ENCODE data around the gene CELA3A.

The CELA3A gene

DNA sequence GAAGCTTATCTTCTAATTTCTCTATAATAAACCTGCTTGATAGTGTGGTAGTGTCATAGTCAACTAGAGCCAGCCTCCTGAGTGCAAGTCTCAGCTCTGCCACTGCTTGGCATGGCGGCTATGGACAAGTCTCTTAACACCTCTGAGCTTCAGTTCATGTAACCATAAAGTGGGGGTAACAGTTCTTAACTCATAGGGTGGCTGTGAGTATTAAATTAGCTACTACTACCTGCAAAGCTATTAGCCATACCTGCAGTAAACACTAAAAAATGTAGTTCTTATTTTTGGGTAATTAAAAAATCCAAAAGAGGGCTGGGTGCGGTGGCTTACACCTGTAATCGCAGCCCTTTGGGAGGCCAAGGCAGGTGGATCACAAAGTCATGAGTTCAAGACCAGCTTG is 48.9 kb downstream of the CELA3A start:
- no peak for DNase-seq (ENCODE audit: low read depth in 2 of 2)

DNA sequence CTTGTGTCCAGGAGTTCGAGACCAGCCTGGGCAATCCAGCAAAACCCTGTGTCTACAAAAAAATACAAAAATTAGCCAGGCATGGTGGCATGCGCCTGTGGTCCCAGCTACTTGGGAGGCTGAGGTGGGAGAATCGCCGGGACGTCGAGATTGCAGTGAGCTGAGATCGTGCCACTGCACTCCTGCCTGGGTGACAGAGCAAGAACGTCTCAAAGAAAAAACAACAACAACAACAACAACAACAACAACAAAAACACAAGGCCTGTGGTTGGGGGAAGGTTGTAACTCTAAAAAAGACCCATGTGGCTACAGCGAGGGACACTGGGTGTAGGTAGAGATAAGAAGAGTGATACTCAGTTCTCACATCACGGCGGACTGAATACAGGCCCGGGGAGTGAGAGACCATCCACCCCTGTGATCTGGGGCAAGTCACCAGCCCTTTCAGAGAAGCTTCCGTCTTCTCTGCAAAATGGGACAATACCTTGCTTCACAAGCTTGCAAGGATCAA is 50.2 kb downstream of the CELA3A start:
- no peak for DNase-seq (ENCODE audit: low read depth in 2 of 2)

DNA sequence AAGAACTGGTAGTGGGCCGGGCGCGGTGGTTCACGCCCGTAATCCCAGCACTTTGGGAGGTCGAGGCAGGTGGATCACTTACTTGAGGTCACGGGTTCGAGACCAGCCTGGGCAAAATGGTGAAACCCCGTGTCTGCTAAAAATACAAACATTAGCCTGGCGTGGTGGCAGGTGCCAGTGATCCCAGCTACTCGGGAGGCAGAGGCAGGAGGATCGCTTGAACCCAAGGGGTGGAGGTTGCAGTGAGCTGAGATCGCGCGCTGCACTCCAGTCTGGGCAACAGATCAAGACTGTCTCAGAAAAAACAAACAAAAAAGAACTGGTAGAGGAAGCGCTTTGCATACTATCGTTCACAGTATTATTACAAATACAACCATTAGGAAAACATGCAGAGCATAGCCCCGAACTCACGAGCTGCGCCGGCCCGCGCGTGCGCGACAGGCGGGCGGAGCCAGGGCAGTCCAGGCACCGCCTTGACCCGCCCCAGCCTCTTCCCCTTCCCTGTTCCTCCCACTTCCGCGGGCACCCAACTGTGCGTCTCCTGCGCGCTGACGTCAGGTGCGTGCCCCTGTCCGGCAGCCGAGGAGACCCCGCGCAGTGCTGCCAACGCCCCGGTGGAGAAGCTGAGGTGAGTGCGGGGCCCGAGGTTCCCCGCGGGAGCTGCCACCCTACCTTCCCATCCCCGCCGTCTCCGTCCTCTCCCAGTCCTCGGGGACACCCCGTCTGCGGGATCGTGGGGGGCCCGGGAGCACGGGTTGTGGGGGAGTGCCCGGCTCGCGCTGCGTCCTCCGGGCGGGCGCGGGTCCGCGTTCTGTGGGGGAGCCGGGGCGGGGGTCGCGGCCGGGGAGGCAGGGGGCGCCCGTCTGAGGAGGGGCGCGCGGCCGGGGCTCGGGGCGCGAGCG is 50.9 kb downstream of the CELA3A start, which contains the start of gene CDC42:
TSS of gene CDC42 (plus strand) at position 595 of the 902 bp plus-strand sequence. CDS start 25,770 bp downstream, outside the sequence.
- DNase-seq (ENCODE audit: low read depth in 2 of 2) = peak; percentile 96 to 97

DNA sequence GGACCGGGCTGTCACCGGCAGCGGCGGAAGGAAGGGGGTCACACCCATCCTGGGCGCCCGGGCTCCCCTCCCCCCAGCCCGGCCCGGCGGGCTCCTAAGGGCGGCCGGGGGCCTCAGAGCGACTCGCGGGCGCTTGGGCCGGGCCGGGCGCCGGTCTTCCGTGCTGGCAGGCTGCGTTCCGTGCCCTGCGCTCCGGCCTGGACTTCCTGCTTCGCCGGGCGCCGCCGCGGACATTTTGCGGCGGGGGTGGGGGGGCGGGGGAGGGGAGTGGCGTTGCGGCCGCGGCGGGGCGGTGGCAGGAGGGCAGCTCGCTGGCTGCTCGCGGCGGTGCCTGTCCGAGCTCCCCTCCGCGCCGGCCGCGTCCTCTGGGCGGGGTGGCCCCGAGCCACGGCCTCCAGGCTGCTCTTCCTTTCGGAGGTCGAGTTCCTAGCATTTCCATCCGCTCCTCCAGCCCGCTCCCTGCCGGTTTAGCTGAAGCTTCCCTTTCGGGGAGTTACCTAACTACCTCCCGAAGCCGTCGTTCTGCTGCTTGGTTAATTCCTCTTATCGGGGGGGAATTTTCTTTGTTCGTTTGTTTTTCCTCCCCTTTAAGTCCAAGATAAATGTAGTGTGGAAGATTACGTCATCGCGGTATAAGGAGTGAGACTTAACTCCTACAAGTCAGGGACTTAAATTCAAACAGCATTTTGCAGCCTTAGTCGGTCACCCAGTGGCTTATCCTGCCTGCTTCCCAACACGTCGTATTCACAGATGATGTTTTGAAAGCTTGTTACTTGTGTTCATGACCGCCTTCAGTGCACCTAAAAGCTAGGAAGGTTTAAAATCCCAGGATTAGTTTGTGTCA is 51.8 kb downstream of the CELA3A start:
- peak; percentile 18 to 27 for DNase-seq (ENCODE audit: low read depth in 2 of 2)

DNA sequence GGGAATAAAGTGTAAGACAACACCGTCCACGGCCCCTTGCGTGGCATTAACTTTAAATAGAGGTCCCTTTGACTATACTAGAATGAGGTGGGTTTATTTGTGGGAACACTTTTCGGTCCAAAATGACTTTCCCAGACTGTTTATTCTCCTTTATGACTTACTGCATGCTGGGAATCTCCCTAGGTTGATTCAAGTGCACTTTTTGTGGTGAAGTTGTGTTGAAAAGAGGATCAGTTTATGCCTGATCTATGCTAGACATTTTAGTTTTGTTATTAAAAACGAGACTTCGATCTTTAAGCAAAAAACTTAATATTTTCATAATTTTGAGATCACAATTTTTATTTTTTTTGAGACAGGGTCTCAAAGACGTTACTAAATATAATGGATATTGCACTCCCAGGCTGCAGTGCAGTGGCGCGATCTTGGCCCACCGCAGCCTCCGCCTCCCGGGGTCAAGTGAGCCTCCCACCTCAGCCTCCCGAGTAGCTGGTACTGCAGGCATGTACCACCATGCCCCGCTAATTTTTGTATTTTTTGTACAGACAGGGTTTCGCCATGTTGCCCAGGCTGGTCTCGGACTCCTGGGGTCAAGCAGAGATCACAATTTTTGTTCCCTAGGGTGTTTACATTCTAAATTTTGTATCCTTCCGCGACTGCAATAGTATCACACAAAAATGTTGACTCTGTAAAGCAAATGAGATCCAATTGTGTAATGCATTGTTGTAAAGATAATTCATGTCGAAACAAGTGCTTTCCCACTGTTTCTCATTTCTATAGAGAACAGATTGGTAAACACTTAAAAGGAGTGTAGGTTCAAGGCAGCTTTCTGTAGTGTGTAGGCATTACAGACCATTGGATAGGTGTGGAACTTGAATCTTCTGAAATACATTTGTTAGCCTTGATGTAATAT is 52.7 kb downstream of the CELA3A start:
- no peak for DNase-seq (ENCODE audit: low read depth in 2 of 2)

DNA sequence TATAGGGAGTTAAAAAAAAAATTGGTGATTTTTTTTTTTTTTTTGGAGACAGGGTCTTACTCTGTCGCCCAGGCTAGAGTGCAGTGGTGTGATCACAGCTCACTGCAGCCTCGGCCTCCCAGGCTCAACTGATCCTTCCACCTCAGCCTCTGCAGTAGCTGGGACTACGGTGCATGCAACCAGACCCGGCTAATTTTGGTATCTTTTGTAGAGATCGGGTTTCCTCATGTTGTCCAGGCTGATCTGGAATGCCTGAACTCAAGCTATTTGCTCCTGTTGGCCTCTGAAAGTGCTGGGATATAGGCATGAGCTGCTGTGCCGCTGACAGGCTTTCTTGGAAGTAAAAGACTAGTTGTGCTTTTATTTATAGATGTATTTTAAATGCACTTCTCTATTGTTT is 54.0 kb downstream of the CELA3A start:
- no peak for DNase-seq (ENCODE audit: low read depth in 2 of 2)

DNA sequence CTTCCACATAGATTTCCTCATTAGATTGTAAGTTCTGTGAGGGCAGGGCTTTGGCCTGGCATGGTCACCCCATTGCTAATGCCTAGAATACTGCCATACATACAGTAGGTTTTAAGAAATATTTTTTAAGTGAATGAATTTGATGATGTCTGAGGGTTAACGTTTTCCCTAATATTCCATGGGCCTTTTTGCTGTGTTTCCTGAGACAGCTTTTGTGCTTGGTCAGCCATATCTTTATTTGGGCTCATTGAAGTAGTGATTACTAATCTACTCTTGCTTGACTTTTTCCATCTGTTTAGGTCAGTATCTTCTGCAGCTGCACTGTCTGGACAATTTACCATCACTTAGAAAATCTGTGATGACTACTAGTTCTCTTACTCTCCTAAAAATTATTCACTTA is 54.6 kb downstream of the CELA3A start:
- no peak for DNase-seq (ENCODE audit: low read depth in 2 of 2)

DNA sequence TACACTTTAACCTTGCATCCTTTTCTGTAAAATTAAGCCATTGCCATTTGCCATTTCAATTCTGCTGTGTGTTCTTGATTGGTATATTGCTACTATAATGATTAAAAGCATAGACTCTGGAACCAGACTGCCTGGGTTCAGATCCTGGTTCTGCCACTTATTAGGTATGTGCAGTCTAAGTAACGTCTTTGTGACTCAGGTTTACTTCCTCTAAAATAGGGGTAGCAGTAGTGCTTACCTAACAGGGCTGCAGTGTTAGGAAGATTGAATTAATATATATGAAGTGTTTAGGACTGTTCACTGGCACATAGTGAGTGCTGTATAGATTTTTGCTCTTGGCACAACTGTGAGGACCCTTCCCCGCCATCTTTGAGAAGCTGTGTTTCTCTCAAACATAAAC is 55.5 kb downstream of the CELA3A start:
- DNase-seq (ENCODE audit: low read depth in 2 of 2) = no peak

DNA sequence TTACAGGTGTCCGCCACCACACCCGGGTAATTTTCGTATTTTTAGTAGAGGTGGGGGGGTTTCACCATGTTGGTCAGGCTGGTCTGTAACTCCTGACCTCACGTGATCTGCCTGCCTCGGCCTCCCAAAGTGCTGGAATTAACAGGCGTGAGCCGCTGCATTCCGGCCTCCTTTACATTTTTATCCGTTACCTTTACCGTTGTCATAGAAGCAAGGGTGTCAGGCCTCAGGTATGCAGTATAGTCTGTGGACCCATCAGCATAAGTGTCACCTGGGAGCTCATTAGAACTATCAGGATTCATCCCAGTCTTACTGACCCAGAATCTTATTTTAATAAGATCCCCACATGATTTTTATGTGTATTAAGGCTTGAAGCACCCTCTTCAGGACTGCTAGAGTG is 56.4 kb downstream of the CELA3A start:
- DNase-seq (ENCODE audit: low read depth in 2 of 2) = no peak

Measured in stimulated activated CD4-positive, alpha-beta T cell treated with anti-CD3 and anti-CD28 coated beads, Interleukin-4, amount 100 ng/mL, for 48 hours (primary cell).